ENCODE measurements around the gene CEP162.

GRCh38 chr6:84227044-84227433 lies 404 bp downstream of the CEP162 start:
- TF ChIP-seq, protein P1, sequence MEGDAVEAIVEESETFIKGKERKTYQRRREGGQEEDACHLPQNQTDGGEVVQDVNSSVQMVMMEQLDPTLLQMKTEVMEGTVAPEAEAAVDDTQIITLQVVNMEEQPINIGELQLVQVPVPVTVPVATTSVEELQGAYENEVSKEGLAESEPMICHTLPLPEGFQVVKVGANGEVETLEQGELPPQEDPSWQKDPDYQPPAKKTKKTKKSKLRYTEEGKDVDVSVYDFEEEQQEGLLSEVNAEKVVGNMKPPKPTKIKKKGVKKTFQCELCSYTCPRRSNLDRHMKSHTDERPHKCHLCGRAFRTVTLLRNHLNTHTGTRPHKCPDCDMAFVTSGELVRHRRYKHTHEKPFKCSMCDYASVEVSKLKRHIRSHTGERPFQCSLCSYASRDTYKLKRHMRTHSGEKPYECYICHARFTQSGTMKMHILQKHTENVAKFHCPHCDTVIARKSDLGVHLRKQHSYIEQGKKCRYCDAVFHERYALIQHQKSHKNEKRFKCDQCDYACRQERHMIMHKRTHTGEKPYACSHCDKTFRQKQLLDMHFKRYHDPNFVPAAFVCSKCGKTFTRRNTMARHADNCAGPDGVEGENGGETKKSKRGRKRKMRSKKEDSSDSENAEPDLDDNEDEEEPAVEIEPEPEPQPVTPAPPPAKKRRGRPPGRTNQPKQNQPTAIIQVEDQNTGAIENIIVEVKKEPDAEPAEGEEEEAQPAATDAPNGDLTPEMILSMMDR (IDR thresholded peaks at IDR 0.05): no peak
- TF ChIP-seq POLR2A (IDR thresholded peaks at IDR 0.05): no peak

Data from thyroid gland (tissue), 4 donors.